ENCODE results near the gene CCR1. TPM values are rescaled to one million over a fixed set of nuclear protein-coding genes. Genes with fewer than 3 reads are reported as not detected.

The CCR1 gene
- total and polyA plus RNA-seq, 4 donors, result 1.4 to 10.7 (median 5.2) TPM

GRCh38 chr3:46200211-46200610 lies 7.9 kb downstream of the CCR1 start:
- no peak for TF ChIP-seq ATF3 (IDR thresholded peaks at IDR 0.05)
- no peak for TF ChIP-seq FOXA2 (IDR thresholded peaks at IDR 0.05)
- no peak for TF ChIP-seq MAX (IDR thresholded peaks at IDR 0.05)
- no peak for TF ChIP-seq RAD21 (IDR thresholded peaks at IDR 0.05)
- TF ChIP-seq YY1 (IDR thresholded peaks at IDR 0.05), result no peak
- no peak for TF ChIP-seq FOXA1 (IDR thresholded peaks at IDR 0.05)
- no peak for TF ChIP-seq ZBTB33 (IDR thresholded peaks at IDR 0.05)
- TF ChIP-seq CTCF (IDR thresholded peaks at IDR 0.05; ENCODE audit: low read depth, low read length, missing input control), result no peak
- no peak for TF ChIP-seq REST (IDR thresholded peaks at IDR 0.05)
- no peak for TF ChIP-seq JUND (IDR thresholded peaks at IDR 0.05)
- no peak for TF ChIP-seq TAF1 (conservative IDR thresholded peaks at IDR 0.05)
- TF ChIP-seq HNF4A (conservative IDR thresholded peaks at IDR 0.05), result no peak
- TF ChIP-seq HNF4G (IDR thresholded peaks at IDR 0.05), result no peak
- no peak for TF ChIP-seq GABPA (IDR thresholded peaks at IDR 0.05 in 1 of 2, conservative IDR thresholded peaks at IDR 0.05 in 1 of 2)
- no peak for TF ChIP-seq RXRA (IDR thresholded peaks at IDR 0.05)
- no peak for TF ChIP-seq NR2F2 (IDR thresholded peaks at IDR 0.05)
- TF ChIP-seq SP1 (IDR thresholded peaks at IDR 0.05), result no peak
- TF ChIP-seq EGR1 (IDR thresholded peaks at IDR 0.05; ENCODE audit: low read depth in 2 of 2), result no peak
- 70% methylated on average over 5 of the region's 5 CpGs for WGBS

More at GRCh38 chr3:46200211-46200610, 7.9 kb downstream of the CCR1 start:
- DNase-seq (ENCODE audit: low spot score), result no peak
- Histone ChIP-seq H3K36me3 (ENCODE audit: control insufficient read depth in 4 of 4, insufficient read depth in 3 of 4, low read depth in 1 of 4, low read length in 3 of 4) (no peaks in the 10 kb centered on the region), H3K9me3 (ENCODE audit: control insufficient read depth in 4 of 4, low read length in 3 of 4) (no peaks in the 10 kb centered on the region), H3K27ac (ENCODE audit: low read depth in 1 of 2, low read length in 2 of 2) (no peak overlapping the region), H3K9ac (ENCODE audit: low read depth in 1 of 2, low read length in 2 of 2) (no peak overlapping the region), H3K4me1 (ENCODE audit: control insufficient read depth in 4 of 4, insufficient read depth in 4 of 4, low read length in 3 of 4) (no peaks in the 10 kb centered on the region), H3K4me3 (ENCODE audit: low read depth in 1 of 3, low read length in 3 of 3) (no peak overlapping the region), H3K27me3 (ENCODE audit: control insufficient read depth in 4 of 4, insufficient read depth in 4 of 4, low read length in 3 of 4) (no peaks in the 10 kb centered on the region)
